Vagina (tissue), 2 donors: ENCODE data around the gene LMO7.

Source experiments
- POLR2A ChIP-seq, 2 donors: fragments of 450-650 bp; IDR thresholded peaks; one replicate each; pipeline ENCODE4 v1.6.1; 2017; ENCODE audit warnings: antibody characterized with exemption in 2 of 2, mild to moderate bottlenecking in 2 of 2, moderate library complexity in 2 of 2
- POLR2AphosphoS5 ChIP-seq, 2 donors: sonication (generic); formaldehyde crosslinking; IDR thresholded peaks; one replicate each; pipeline ENCODE4 v1.9.0; 2017; ENCODE audit warnings: antibody characterized with exemption in 2 of 2, mild to moderate bottlenecking in 2 of 2, low read depth in 1 of 2; ENCODE audit not compliant: insufficient read depth in 1 of 2
- TF ChIP-seq, protein P1 (sequence below), 3 experiments: fragments of 450-650 bp in 2 of 3; fragments of 200-600 bp in 1 of 3; sonication (generic) in 1 of 3; IDR thresholded peaks; one replicate each; pipeline ENCODE4 v1.5.1; 2017 to 2019; ENCODE audit warnings: antibody characterized with exemption in 3 of 3, mild to moderate bottlenecking in 2 of 3, moderate library complexity in 2 of 3

DNA sequence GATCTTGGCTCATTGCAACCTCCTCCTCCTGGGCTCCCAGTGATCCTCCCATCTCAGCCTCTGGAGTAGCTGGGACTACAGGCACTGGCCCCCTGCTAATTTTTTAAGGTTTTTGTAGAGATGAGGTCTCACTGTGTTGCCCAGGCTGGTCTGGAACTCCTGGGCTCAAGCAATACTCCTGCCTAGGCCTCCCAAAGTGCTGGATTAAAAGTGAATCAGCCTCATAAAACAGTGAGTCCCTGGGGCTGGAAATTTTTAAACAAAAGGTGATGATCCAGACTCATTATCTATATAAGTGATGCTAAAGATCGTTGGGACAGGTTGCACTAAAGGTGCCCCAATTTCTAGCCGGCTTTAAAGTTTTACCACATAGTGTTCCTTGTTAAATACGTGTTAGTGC lies 112.7 kb downstream of the LMO7 start:
- TF ChIP-seq POLR2AphosphoS5 (IDR thresholded peaks at IDR 0.05; ENCODE audit: insufficient read depth in 1 of 2, low read depth in 1 of 2): no peak
- TF ChIP-seq, protein P1, sequence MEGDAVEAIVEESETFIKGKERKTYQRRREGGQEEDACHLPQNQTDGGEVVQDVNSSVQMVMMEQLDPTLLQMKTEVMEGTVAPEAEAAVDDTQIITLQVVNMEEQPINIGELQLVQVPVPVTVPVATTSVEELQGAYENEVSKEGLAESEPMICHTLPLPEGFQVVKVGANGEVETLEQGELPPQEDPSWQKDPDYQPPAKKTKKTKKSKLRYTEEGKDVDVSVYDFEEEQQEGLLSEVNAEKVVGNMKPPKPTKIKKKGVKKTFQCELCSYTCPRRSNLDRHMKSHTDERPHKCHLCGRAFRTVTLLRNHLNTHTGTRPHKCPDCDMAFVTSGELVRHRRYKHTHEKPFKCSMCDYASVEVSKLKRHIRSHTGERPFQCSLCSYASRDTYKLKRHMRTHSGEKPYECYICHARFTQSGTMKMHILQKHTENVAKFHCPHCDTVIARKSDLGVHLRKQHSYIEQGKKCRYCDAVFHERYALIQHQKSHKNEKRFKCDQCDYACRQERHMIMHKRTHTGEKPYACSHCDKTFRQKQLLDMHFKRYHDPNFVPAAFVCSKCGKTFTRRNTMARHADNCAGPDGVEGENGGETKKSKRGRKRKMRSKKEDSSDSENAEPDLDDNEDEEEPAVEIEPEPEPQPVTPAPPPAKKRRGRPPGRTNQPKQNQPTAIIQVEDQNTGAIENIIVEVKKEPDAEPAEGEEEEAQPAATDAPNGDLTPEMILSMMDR (IDR thresholded peaks at IDR 0.05): no peak
- TF ChIP-seq POLR2A (IDR thresholded peaks at IDR 0.05): no peak
